Measurements from ENCODE around the gene GPR108.
"Not testable (repeated sequence)": the region's sequence is repeated elsewhere in the genome, so short reads cannot be mapped to it uniquely, and the experiment has no call there.

Gene GPR108

GRCh38 chr19:6765738-6766356 lies 28.5 kb upstream of the GPR108 start:
- no peak for DNase-seq (ENCODE audit: low read depth, low spot score)
- no peak overlapping the region for H3K4me3 ChIP-seq (ENCODE audit: low read length)

- H3K4me3 ChIP-seq (ENCODE audit: low read length); DNase-seq (ENCODE audit: low read depth, low spot score): not testable (repeated sequence)
These were observed 24.9 kb upstream of the GPR108 start for GRCh38 chr19:6762253-6762797.

- no peak for DNase-seq (ENCODE audit: low read depth, low spot score)
These were observed 23.8 kb upstream of the GPR108 start for GRCh38 chr19:6761053-6761676.

GRCh38 chr19:6760606-6761005 lies 23.2 kb upstream of the GPR108 start:
- DNase-seq (ENCODE audit: low read depth, low spot score), result no peak
- no peak overlapping the region for H3K4me3 ChIP-seq (ENCODE audit: low read length)

More at GRCh38 chr19:6761053-6761676, 23.8 kb upstream of the GPR108 start:
- no peak overlapping the region for H3K4me3 ChIP-seq (ENCODE audit: low read length)

- no peak overlapping the region for H3K4me3 ChIP-seq (ENCODE audit: low read length)
- no peak for DNase-seq (ENCODE audit: low read depth, low spot score)
These were observed 17.5 kb upstream of the GPR108 start for GRCh38 chr19:6754653-6755463.

GRCh38 chr19:6754136-6754535 lies 16.8 kb upstream of the GPR108 start:
- H3K4me3 ChIP-seq (ENCODE audit: low read length), result no peak overlapping the region
- DNase-seq (ENCODE audit: low read depth, low spot score), result no peak

GRCh38 chr19:6753178-6754031 lies 16.0 kb upstream of the GPR108 start:
- DNase-seq (ENCODE audit: low read depth, low spot score), result peak; percentile 78
- H3K4me3 ChIP-seq (ENCODE audit: low read length), result peak overlapping the region; percentile 48

GRCh38 chr19:6752256-6753177 lies 15.1 kb upstream of the GPR108 start:
- peak overlapping the region; percentile 48 for H3K4me3 ChIP-seq (ENCODE audit: low read length)
- DNase-seq (ENCODE audit: low read depth, low spot score), result no peak

- no peak overlapping the region for H3K4me3 ChIP-seq (ENCODE audit: low read length)
- DNase-seq (ENCODE audit: low read depth, low spot score), result no peak
These were observed 13.8 kb upstream of the GPR108 start for GRCh38 chr19:6751189-6751588.

GRCh38 chr19:6750062-6750461 lies 12.7 kb upstream of the GPR108 start:
- no peak for DNase-seq (ENCODE audit: low read depth, low spot score)
- H3K4me3 ChIP-seq (ENCODE audit: low read length), result no peak overlapping the region

- not testable (repeated sequence) for DNase-seq (ENCODE audit: low read depth, low spot score); H3K4me3 ChIP-seq (ENCODE audit: low read length)
These were observed 11.2 kb upstream of the GPR108 start for GRCh38 chr19:6748543-6748942.

GRCh38 chr19:6745965-6746364 lies 8.6 kb upstream of the GPR108 start:
- DNase-seq (ENCODE audit: low read depth, low spot score), result no peak
- H3K4me3 ChIP-seq (ENCODE audit: low read length), result no peak overlapping the region

- DNase-seq (ENCODE audit: low read depth, low spot score), result no peak
- no peak overlapping the region for H3K4me3 ChIP-seq (ENCODE audit: low read length)
These were observed 7.3 kb upstream of the GPR108 start for GRCh38 chr19:6744381-6745301.

- no peak overlapping the region for H3K4me3 ChIP-seq (ENCODE audit: low read length)
- no peak for DNase-seq (ENCODE audit: low read depth, low spot score)
These were observed 6.5 kb upstream of the GPR108 start for GRCh38 chr19:6743714-6744380.

GRCh38 chr19:6743066-6743465 lies 5.7 kb upstream of the GPR108 start:
- H3K4me3 ChIP-seq (ENCODE audit: low read length), result no peak overlapping the region
- no peak for DNase-seq (ENCODE audit: low read depth, low spot score)

- no peak for DNase-seq (ENCODE audit: low read depth, low spot score)
- no peak overlapping the region for H3K4me3 ChIP-seq (ENCODE audit: low read length)
These were observed 3.4 kb upstream of the GPR108 start for GRCh38 chr19:6740589-6741343.
